COLO829 (cell line): ENCODE results near the gene ZNF674.

ENCODE experiments used
- DNase-seq: peaks from one replicate; pipeline ENCODE4 v3.0.0; 2012; ENCODE audit warnings: low spot score

The ZNF674 gene

DNA sequence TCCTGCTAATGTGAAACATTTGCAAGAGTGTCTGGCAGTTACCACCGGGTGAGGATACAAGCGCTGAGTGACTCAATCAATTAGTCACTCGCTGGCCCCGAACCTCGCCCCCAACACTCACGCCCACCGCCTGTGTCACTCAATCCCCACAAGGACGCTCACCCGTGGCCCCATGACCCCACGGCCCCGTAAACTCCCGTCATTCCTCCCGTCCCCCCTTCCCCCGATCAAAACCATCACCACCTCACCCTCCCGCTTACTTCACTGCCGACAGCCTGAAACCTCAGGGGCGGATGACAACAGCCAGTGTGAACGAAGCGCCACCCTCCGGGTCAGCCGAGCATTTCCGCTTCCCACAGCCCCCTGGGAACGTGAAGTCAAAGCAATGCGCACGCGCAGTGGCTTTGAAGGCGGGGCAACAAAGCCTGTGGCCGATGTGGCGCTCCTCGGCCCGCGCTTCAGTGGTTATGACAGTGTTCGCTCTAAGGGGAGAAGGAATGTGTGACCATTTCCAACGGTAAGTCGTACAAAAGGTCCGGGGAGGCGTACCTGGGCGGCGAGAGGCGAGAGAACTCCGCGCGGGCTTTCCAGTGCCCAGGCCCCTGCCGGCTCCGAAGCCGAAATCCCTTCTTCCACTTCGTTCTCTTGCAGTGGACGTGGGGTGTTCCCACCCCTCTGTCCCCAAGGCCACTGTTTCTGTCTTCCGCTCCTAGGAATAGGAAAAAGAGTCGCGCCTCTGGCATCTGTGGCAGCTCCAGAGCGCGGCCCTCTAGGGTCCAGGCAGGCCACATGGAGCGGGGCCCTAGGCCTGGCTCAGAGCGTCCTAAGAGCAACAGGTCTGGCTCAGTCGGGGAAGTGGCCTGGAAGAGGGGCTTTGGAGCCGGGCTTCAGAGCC lies at the start of gene ZNF674:
Gene ZNF674, minus strand, starts transcription at position 311 of the 895 bp plus-strand sequence. CDS start 3,334 bp downstream, outside the sequence.
- DNase-seq: peak; percentile 87

DNA sequence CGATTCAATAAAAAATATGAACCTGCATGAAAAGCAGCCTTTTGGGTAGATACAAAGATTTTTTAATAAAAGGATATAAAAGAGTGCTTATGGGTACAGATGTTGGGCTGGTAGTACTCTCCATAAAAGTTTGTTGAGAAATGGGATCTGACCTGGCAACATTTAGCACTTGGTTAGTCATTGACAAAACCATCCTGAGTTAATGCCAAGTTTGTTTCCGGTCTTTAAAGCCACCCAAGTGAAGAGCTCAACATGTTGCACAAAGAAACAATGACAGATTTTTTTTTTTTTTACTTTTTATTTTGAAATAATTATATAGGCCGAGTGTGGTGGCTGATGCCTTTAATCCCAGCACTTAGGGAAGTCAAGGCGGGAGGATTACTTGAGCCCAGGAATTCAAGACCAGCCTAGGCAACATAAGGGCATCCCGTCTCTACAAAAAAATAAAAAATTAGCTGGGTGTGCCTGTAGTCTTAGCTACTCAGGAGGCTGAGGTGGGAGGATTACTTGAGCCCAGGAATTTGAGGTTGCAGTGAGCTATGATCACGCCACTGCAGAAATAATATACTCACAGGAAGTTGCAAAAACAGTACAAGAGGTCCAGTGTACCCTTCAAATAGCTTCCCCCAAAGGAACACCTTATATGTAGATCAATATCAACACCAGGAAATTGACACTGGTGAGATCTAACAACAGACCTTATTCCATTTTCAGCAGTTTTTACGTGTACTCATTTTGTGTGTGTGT lies 44.9 kb upstream of the ZNF674 start:
- DNase-seq: no peak

DNA sequence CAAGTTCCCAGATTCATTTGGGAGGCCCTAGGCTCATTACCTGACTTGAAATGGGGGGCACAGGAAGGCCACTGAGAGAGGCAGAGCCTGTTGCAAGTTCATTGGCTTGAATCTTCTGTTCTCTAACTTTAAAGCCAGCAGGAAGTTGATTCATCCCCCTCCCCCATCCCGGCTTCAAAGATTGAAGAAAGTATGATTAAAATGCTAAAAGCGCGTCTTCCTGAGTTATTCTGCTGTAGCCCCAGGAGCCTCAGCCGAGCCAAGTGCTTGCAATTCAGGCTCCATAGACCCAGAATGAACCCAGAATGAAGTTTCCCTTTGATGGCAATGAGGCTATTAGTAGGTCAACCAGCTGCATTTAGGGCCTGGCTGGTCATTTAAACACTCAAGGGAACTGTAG lies 43.0 kb upstream of the ZNF674 start:
- no peak for DNase-seq

DNA sequence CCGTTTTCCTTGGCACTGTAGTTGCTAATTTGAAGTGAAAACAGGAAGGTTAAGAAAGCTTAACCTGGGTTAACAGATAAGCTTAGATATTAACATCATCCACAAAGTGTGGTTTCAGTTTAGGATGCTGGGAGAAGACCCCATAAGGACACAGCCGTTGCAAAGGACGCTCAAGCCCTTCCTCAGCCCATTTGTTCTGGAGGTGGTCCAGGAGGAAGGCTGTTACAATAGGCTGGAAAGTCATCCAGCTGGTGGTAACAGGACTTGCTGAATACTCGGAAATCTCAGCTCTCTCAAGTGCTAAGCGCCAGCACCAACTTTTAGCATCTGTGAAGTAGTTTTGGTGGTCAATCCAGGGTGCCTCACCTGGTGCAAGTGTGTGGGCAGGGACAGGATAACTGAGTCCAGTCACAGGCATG lies 42.5 kb upstream of the ZNF674 start:
- no peak for DNase-seq

DNA sequence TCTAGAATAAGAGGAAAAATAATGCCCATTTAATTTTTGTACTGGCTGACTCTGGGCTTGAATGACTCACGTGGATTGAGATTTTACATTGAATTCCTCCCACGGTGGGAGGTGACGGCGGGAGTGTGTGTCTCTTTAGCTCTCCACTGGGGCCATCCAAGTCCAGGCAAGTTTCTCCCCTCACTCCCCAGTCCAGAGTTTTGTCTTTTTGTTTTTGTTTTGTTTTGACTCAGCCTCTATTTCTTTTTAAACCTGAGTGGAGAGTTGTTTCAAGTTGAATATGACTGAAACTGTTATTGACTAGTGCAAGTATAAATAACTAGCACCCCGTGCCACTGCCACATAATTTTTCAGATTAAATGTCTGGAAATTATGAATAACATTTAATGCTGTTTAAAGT lies 41.9 kb upstream of the ZNF674 start:
- DNase-seq: no peak

DNA sequence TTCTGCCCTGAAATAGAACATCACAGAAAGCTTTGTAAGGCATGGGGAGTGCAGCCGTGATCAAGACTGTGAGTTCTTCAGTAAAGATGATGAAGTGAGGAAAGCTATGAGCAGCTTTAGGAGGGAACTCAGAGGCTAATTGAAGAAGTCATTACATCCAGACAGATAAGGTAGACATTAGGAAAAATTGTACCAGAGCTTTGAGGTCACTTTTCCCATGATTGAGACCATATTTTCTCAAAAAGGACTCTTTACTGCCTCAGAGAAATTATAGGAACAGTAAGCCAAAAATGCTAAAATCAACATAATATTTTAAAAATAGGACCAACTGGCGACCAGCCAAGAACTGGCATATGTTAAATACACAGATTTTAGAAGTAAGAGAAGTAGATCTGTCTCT lies 39.5 kb upstream of the ZNF674 start:
- DNase-seq: no peak

DNA sequence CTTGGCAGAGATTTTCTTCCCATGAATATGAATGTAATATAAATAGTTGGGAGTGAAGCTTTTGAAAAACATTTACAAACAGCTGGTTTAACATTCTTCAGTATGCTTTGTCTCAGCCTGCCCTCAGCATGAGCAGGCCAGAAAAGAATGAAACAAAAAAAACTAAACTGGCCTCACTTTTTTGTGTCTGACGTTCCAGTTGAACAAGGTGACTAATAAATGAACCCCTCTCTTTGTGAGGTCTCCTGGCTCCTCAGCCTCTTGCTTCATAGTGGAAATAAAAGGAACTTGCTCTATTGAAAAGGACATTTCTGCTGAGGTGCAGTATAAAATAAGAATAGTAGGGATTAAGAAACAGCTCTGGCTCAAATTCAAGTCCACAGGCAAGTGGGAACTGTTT lies 37.7 kb upstream of the ZNF674 start:
- DNase-seq: no peak

DNA sequence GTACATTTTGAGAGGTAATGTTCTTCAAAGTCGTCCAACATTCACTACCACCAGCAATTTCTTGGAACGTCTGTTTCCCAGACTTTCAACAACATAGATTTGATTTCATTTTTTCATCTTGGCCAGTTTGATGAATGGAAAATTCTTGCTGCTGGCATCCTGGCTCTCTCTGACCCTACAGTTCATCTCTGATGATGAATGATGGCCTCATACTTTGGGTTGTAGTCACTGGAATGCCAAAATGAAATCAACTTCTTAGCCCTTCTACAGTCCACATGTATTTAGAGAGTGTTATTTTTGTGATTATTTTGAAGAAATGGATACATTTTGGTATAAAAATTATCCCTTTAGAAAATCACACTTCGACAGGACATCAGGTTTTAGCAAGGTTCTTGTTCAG lies 37.1 kb upstream of the ZNF674 start:
- no peak for DNase-seq

DNA sequence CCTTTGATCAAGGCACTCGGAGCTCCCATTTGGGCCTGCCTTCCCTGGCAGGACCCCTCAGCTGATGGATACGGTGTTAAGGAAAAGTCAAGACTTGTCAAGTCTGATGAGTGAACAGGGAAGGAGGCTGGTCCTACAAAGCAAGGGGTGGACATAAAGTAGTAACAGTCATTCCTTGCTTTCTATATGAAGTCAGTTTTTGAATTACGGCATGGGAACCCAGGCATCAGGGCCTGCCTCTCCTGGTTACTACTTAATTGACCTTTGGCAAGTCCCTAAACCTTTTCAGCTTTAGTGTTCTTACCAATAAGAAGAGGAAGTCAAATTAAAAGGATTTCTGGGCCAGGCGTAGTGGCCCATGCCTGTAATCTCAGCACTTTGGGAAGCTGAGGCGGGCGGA lies 35.4 kb upstream of the ZNF674 start:
- DNase-seq: no peak

DNA sequence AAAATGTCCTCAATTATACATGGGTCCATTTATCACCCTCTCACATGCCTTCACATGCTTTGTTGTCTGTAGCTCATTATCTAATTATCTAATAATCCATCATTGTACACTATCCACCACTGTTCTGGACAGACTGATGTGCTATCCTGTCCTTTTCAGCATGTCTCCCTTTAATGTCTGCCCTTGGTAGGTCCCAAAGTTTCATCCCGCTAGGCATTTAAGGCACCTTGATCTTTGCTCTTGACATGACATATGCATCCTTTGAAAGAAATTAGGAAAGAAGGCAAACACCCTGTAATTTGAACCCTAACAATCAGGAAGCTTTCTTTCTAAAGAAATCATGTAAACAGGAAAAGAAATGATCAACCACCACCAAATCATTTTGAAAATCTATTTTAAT lies 34.0 kb upstream of the ZNF674 start:
- no peak for DNase-seq

DNA sequence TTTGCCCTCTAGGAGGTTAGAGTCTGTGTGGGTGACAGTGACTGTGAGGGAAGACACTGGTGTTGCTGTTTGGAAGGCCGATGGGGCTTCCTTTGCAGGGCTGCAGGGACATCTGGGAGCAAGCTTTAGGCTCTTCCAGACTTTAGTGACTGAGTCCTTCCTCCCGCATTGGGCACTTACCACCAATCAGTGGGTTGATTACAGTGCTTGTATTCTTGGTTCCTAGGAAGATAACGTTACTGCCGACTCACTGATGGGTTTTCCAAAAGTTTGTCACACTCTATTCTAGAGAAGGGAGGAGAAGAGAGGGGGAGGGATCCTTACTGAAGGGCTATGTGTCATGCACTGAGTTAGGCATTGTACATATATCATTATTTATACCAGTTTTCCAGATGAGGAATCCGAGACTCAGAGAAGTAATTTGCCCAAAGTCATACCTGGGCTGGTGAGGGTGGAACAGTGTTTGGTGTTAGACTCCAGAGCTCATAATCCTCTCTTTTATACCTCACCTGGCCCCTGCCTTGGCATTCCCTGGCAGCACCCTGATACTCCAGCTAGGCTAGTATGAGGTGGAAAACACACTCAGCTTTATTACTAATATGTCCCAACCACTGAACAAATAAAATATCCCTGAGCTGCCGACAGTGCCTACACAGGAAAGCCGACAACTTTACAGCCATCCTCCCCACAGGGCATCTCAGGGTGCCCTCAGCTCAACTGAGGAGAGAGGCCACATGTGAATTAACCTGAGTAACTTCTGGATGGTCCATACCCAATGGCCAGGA lies 32.2 kb upstream of the ZNF674 start:
- no peak for DNase-seq

DNA sequence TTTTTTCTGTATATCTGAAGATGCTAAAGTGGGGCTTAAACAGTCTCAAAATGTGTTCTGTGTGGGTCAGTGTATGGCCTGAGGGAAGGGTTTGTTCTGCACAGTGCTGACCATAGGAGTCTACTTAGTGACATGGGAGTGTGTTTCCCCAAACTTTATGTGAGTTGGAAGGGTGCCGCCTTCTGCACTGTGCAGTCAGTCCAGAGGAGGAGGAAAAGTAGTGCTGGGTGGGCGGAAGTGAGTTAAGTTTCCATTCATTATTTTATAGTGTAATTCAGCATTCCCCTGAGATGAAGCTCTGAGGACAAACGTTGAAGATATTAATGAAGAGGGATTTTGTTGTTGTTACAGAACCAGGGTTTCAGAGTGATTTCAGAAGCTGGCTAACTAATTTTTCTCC lies 31.2 kb upstream of the ZNF674 start:
- DNase-seq: no peak

DNA sequence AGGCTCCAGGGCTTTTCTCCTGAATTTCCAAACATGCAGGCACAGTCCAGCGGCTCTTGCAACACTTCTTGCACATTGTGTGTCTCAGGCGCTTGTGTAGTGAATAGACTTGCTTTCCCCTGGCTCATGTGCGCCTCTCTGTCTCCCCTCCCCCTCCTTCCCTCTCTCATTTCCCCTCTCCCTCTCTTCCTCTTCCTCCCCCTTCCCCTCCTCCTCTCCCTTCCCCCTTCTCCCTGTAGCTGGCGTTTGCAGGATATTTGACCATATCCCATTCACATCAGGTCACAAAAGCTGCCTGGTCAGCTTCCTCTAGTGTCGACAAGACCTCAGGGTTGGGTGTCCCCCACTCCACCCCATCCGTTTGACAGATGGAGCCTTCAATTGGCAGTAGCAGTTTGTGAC lies 30.8 kb upstream of the ZNF674 start:
- no peak for DNase-seq

DNA sequence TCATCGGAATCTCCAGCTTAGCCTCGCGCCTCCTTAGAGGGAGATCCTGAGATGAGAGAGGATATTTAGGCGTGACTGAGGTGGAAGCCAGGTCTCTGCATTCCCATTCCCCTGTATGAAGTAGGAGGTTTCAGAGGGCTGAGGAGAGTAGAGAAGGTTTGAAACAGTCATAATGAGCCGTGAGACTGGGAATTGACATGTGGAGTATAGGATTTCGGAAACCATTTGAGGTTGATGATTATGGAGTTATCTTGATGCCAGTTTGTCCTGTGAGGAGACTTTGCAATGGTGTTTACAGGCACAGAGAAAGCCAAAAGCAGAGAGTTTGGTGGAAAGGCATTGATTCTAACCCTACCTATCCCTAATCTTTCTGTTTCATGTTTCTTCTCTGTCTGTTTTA lies 30.4 kb upstream of the ZNF674 start:
- no peak for DNase-seq

DNA sequence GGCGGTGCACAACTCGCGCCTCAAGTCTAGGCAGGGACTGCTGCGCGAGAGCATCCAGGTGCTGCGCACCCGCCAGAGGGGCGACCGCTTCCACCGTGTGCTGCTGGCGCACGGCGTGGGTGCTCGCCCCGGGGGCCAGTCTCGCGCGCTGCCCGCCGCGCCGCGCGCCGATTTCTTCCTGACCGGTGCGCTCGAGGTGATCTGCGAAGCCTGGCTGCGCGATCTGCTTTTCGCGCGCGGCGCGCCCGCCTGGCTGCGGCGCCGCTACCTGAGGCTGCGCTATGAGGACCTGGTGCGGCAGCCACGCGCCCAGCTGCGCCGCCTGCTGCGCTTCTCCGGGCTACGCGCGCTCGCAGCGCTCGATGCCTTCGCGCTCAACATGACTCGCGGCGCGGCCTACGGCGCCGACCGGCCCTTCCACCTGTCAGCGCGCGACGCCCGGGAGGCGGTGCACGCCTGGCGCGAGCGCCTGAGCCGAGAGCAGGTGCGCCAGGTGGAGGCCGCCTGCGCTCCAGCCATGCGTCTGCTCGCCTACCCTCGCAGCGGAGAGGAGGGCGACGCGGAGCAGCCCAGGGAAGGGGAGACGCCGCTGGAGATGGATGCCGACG lies 29.7 kb upstream of the ZNF674 start:
- no peak for DNase-seq

DNA sequence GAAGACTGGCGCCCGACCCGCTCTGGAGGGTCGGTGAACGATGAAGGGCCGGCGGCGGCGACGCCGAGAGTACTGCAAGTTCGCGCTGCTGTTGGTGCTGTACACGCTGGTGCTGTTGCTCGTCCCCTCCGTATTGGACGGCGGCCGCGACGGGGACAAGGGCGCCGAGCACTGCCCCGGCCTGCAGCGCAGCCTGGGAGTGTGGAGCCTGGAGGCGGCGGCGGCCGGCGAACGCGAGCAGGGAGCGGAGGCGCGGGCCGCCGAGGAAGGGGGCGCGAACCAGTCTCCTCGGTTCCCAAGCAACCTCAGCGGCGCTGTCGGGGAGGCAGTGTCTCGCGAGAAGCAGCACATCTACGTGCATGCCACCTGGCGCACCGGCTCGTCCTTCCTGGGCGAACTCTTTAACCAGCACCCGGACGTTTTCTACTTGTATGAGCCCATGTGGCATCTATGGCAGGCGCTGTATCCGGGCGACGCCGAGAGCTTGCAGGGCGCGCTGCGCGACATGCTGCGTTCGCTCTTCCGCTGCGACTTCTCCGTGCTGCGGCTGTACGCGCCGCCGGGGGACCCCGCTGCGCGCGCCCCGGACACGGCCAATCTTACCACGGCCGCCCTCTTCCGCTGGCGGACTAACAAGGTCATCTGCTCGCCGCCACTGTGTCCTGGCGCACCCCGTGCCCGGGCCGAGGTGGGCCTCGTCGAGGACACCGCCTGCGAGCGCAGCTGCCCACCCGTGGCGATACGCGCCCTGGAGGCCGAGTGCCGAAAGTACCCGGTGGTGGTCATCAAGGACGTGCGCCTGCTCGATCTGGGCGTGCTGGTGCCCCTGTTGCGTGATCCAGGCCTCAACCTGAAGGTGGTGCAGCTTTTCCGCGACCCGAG lies 28.9 kb upstream of the ZNF674 start:
- no peak for DNase-seq

DNA sequence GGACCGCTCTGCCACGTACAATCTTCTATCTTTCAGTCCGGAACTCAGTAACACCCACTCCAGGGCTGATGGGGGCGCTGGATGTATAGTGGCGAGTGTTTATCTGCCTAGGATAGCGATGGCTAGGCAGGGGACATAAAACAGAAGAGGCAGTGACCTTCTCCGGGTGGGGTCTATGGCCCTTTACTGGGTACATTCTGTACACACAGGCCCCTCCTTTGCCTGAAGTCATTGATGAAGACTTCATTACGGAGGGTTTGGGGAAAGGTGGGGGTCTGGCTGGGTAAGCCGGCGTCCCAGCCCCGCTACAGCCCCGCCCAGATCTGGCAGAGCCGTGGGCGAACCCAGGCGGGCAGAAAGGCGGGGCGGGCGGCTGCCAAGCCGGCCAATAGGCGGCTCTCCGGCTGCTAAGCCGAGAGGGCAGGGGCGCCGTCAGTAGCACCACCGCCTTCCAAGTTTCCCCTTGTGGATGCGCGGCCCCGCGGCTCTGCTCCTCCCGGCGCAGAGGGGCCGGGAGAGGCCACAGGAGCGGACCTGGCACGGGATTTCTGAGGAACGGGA lies 28.2 kb upstream of the ZNF674 start, which contains the start of gene CHST7:
Gene CHST7, plus strand, starts transcription at position 435 of the 561 bp plus-strand sequence. CDS start 167 bp downstream, outside the sequence.
- peak; percentile 42 for DNase-seq

DNA sequence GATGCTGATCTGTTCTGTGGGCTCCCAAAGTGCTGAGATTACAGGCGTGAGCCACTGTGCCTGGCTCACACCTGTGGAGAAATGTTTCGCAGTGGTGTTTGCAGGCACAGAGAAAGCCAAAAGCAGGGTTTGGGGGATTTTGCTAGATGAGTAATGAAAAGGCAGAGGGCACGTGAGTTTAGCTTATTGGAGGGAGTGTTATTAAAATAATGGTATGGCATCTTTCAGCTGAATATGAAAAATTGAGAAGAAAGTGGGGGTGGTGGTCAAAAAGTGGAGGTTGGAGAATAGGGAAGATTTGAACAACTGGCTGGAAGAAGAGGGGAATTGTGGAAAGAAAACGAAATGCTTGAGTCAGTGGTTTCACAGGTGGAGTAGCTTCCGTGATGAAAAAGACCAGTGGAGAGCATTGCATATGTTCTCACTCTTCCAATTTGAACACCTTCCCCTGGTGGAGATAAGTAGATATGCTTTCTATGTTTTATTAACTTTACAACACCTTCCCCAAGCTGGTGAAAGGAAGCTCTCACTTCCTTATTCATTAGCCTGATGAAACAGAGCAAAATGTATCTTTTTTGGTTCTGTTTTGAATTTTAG lies 27.2 kb upstream of the ZNF674 start:
- no peak for DNase-seq

DNA sequence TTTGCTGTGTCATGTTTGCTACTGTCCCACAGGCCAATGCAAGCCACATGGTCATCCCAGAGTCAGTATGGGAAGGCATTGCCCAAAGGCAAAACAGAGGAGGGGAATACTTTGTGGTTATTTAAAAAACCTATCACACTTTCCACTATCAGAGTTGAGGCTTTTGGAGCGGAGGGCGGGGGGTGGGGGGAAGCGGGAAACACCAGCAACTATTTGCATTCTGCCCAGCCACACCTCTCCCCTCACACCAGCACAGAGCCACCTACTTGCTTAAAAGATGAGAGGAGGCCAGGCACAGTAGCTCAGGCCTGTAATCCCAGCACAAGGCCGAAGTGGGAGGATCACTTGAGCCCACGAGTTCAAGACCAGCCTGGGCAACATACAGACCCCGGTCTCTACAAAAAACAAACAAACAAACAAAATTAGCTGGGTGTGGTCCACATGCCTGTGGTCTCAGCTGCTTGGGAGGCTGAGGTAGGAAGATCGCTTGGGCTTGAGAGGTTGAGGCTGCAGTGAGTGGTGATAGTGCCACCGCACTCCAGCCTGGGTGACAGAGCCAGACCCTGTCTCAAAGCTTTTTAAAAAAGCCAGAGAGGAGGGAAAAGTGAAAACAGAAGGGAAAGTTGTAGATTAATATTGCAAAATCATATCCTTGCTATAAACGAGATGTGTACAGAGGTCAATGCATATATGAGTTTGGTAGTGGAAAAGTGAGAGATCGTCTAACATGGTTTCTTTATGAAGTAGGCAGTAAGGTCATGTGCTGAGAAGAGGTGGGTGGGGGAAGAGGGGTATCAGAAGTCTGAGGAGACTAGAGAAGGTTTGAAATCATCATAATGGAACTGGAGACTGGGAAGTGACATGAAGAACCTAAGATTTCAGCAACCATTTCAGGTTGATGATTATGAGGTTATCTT lies 26.5 kb upstream of the ZNF674 start:
- DNase-seq: no peak
